SK-N-SH treated with all-trans-retinoic acid at 6 μM for 48 hours (cell line): Measurements from ENCODE around the gene RNPS1.

Experiments
- ARNTL ChIP-seq: fragments of 450-650 bp; formaldehyde crosslinking; IDR thresholded peaks from 2 replicates; pipeline ENCODE4 v1.5.0; 2020; ENCODE audit warnings: low read depth, mild to moderate bottlenecking, moderate library complexity, borderline replicate concordance
- TOX ChIP-seq: fragments of 250-450 bp; sonication (Bioruptor Pico); IDR thresholded peaks from 2 replicates; pipeline ENCODE4 v1.8.0; 2021; ENCODE audit warnings: mild to moderate bottlenecking, moderate library complexity, borderline replicate concordance
- ZFP30 ChIP-seq: fragments of 450-650 bp; formaldehyde crosslinking; IDR thresholded peaks from 2 replicates; pipeline ENCODE4 v1.5.0; 2022; ENCODE audit warnings: mild to moderate bottlenecking, moderate library complexity
- TF ChIP-seq, protein P1 (sequence below): fragments of 250-450 bp; sonication (Bioruptor Pico); IDR thresholded peaks from 2 replicates; pipeline ENCODE4 v1.5.1; 2021; ENCODE audit warnings: mild to moderate bottlenecking, moderate library complexity

DNA sequence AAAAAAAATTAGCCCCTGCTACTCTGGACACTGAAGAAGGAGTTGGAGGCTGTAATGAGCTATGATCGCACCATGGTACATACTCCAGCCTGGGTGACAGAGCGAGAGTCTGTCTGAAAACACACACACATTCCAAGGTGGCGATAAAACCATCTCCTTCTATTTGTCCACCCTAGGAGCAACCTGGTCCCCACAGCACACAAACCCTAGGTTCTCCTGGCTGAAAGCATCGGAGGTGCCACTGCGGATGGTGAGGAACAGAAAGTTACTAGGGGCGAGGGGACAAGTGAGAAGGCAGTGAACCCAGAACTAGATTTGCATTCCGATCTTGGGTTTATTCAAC, 15.1 kb downstream of the RNPS1 start:
- TF ChIP-seq, protein P1, sequence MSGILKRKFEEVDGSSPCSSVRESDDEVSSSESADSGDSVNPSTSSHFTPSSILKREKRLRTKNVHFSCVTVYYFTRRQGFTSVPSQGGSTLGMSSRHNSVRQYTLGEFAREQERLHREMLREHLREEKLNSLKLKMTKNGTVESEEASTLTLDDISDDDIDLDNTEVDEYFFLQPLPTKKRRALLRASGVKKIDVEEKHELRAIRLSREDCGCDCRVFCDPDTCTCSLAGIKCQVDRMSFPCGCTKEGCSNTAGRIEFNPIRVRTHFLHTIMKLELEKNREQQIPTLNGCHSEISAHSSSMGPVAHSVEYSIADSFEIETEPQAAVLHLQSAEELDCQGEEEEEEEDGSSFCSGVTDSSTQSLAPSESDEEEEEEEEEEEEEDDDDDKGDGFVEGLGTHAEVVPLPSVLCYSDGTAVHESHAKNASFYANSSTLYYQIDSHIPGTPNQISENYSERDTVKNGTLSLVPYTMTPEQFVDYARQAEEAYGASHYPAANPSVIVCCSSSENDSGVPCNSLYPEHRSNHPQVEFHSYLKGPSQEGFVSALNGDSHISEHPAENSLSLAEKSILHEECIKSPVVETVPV = no peak
- TF ChIP-seq TOX (CRISPR knock-in tag) = no peak
- TF ChIP-seq ARNTL (CRISPR knock-in tag) = no peak
- TF ChIP-seq ZFP30 (CRISPR knock-in tag) = no peak
